PC-9 (cell line): ENCODE data around the gene SMARCA5.

ENCODE experiments used
- CTCF ChIP-seq: fragments of 200-600 bp; sonication (generic); conservative IDR thresholded peaks from 2 replicates; pipeline ENCODE4 v1.6.1; 2017; ENCODE audit warnings: mixed run types, antibody characterized with exemption, mild to moderate bottlenecking, moderate library complexity
- EZH2 ChIP-seq: fragments of 200-600 bp; sonication (generic); IDR thresholded peaks from 2 replicates; pipeline ENCODE4 v1.8.0; 2017; ENCODE audit warnings: antibody characterized with exemption, low read depth

GRCh38 chr4:143586080-143586479 lies 72.6 kb downstream of the SMARCA5 start:
- TF ChIP-seq CTCF (no peak), EZH2 (no peak)
